HG03520 (cell line): ENCODE results near the gene TTYH1.

ENCODE experiments used
- ATAC-seq: cut with Tn5 transposase; IDR thresholded peaks from one replicate; pipeline ENCODE4 v1.9.1; 2021; ENCODE audit warnings: mild to moderate bottlenecking, moderate library complexity; ENCODE audit not compliant: unreplicated experiment

Gene TTYH1

GRCh38 chr19:54391589-54392061 is 23.6 kb upstream of the TTYH1 start:
- no peak for ATAC-seq

GRCh38 chr19:54392105-54392504 is 23.2 kb upstream of the TTYH1 start:
- ATAC-seq: no peak

GRCh38 chr19:54393381-54393780 is 21.9 kb upstream of the TTYH1 start:
- ATAC-seq: no peak

- ATAC-seq: no peak
These were observed 19.6 kb upstream of the TTYH1 start for GRCh38 chr19:54395685-54396084.

GRCh38 chr19:54399189-54399588 is 16.1 kb upstream of the TTYH1 start:
- no peak for ATAC-seq

- ATAC-seq: no peak
These were observed 14.4 kb upstream of the TTYH1 start for GRCh38 chr19:54400913-54401312.

GRCh38 chr19:54403054-54403453 is 12.2 kb upstream of the TTYH1 start:
- no peak for ATAC-seq

GRCh38 chr19:54405628-54406027 is 9.6 kb upstream of the TTYH1 start:
- ATAC-seq: no peak

- no peak for ATAC-seq
These were observed 7.5 kb upstream of the TTYH1 start for GRCh38 chr19:54407780-54408179.

GRCh38 chr19:54408456-54409026 is 6.7 kb upstream of the TTYH1 start:
- ATAC-seq: no peak

GRCh38 chr19:54411033-54411432 is 4.2 kb upstream of the TTYH1 start:
- ATAC-seq: no peak

GRCh38 chr19:54412877-54413276 is 2.4 kb upstream of the TTYH1 start:
- no peak for ATAC-seq

- ATAC-seq: no peak
These were observed 1.1 kb upstream of the TTYH1 start for GRCh38 chr19:54414156-54414555.

GRCh38 chr19:54415901-54416673 is 823 bp downstream of the TTYH1 start:
- ATAC-seq: no peak

- ATAC-seq: no peak
These were observed 1.6 kb downstream of the TTYH1 start for GRCh38 chr19:54416695-54417491.

GRCh38 chr19:54418030-54418929 is 3.0 kb downstream of the TTYH1 start:
- no peak for ATAC-seq

- ATAC-seq: no peak
These were observed 3.9 kb downstream of the TTYH1 start for GRCh38 chr19:54418930-54419800.

- no peak for ATAC-seq
These were observed 4.8 kb downstream of the TTYH1 start for GRCh38 chr19:54420068-54420382.

GRCh38 chr19:54420383-54421168 is 5.3 kb downstream of the TTYH1 start:
- ATAC-seq: no peak
